HG03439 (cell line): ENCODE measurements around the gene LRP11.
"Not testable (repeated sequence)": the region's sequence is repeated elsewhere in the genome, so short reads cannot be mapped to it uniquely, and the experiment has no call there.

Source experiments
- ATAC-seq: cut with Tn5 transposase; IDR thresholded peaks from one replicate; pipeline ENCODE4 v1.9.1; 2021; ENCODE audit warnings: mild to moderate bottlenecking, moderate library complexity; ENCODE audit not compliant: unreplicated experiment

The LRP11 gene

GRCh38 chr6:149871182-149871581 lies 7.0 kb upstream of the LRP11 start:
- no peak for ATAC-seq

- ATAC-seq = no peak
Observed at GRCh38 chr6:149869275-149869892, 5.2 kb upstream of the LRP11 start.

DNA sequence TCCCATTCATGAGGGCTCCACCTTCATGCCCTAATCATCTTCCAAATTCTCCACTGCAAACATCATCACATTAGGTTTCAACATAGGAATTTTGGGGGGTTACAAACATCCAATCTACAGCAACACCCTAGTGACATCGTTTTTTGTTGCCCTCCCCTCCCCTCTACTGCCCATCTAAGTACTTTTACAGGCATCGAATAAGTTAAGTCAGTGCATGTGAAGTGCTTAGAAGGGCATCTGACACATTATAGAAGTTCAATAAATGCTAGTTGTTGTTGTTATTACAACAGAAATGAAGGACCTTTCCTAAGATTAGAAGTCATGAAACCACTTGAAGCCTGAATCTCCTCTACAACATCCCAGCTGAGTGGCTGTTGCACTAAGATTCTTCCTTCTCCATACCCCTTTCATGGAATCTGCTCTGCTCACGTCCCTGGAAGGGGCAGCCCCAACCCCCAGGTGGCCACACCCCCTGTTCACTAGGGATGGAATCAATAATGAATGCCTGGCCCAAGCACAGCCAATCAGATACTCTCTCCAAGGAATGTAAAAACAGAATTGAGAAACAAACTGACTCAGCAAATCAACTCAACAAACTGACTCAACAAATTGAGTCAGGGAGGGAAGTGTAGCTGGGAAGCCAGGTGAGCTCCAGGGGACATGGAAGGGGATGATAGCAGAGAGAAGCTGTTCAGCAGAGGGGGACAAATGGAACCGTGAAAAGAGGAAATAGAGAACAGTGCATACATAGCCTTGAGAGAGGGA lies 3.9 kb upstream of the LRP11 start:
- ATAC-seq = no peak

- no peak for ATAC-seq
Observed at GRCh38 chr6:149864578-149865535, 698 bp upstream of the LRP11 start.

GRCh38 chr6:149862922-149863697 lies 1.0 kb downstream of the LRP11 start:
- peak; percentile 23 for ATAC-seq

GRCh38 chr6:149862424-149862738 lies 1.8 kb downstream of the LRP11 start:
- ATAC-seq = not testable (repeated sequence)

GRCh38 chr6:149861603-149862423 lies 2.3 kb downstream of the LRP11 start:
- no peak for ATAC-seq

GRCh38 chr6:149860834-149861602 lies 3.1 kb downstream of the LRP11 start:
- ATAC-seq = no peak

DNA sequence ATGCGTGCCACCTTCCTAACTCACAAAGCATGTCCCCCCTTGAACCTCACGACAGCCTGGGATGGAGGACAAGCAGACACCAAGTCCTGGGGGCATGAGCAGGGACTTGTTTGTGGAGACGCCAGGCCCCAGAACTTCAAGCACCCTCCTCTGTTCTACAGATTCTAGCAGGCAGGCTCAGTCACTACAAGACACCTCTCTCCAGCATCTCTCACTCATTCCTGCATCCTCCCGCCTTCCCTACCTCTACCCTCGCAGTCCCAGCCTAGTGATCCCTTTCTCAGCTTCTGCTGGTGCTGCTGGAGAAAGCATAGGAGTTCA lies 3.7 kb downstream of the LRP11 start:
- no peak for ATAC-seq

- no peak for ATAC-seq
Observed at GRCh38 chr6:149859938-149860337, 4.2 kb downstream of the LRP11 start.

GRCh38 chr6:149859368-149859767 lies 4.8 kb downstream of the LRP11 start:
- ATAC-seq = no peak

DNA sequence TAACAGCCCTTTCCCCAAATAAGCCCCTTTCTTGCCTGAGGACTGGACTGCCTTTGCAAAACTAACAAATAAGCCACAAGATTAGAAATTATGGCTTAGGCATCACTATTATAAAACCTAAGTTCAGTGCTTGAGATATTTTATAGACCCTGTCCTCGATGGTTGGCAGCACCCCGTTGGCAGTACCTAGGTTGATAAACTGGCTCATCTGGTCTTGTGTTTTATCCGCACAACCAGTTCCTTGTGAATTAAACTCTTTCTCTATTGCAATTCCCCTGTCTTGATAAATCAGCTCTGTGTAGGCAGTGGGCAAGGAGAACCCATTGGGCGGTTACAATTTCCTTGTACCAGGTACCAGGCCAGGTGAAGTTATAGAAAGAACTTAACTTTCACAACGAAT lies 6.6 kb downstream of the LRP11 start:
- ATAC-seq = no peak

DNA sequence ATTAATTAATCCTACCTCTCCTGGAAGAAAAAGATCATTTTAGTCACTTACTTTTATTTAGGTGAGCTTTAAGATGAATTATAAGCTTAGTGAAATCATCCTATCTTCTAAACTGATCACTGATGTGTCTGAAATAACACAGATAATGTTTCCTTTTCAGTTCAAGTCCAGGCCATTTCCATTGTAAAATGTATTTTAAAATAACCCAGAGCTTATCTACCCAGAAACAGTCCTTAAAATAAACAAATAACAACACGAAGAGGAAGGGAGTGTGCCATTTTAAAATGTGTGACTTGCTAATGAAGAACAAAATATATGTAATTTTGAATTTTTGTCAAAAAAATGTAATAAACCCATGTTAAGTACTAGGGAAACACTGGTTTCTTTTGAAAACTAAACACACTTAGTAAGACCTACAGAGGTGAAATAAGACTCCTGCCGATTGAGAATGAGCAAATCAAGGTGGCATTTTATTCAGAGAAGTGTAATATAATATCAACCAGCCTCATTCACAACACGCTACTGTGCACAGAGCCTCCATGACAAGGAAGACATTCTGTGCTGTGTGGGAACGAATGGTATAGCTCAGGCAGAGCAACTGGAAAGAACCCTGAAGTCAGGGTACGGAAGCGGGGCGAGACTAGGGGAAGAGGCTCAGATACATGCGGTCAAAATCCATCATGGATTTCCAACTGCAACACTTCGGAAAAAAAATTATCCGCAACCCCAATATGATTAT lies 7.7 kb downstream of the LRP11 start:
- no peak for ATAC-seq

- ATAC-seq = no peak
Observed at GRCh38 chr6:149855741-149856140, 8.4 kb downstream of the LRP11 start.

GRCh38 chr6:149855040-149855654 lies 9.0 kb downstream of the LRP11 start:
- no peak for ATAC-seq

DNA sequence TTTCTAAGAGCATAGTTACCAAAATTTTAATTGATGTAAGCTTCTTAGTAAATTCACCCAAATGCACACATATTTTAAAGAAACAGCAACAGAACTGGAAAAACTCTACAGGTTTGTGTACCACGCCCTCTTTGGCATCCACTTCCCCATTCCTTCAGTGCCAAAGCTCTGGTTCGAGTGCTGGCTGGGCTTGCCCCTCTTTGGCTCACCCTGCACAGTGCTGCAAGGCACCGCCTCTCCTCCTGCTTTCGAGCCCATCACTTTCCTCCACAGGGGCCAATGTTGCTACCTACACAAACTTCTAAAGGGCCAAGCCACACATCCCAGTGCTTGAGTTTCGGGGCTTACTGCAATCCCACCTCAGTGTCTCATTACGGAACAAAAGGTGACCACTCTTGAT lies 9.6 kb downstream of the LRP11 start:
- no peak for ATAC-seq

GRCh38 chr6:149854017-149854416 lies 10.1 kb downstream of the LRP11 start:
- ATAC-seq = not testable (repeated sequence)

DNA sequence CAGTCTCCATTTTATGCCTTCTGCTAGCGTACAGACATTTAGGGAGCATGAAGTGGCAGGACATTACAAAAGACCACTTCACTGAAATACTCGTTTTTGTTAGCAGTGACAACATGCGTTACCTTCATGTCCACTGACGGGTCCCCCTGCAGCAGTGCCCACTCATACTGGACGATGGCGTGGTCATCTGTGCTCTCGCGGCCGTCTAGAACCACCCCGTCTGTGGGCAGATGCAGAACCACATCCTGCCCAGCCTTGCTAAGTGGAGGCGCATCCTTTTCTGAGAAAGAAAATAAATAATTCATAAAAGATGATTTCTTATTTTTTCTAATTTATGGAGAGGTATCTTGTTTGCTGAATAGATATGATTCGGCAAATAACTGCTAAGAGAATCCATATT lies 11.3 kb downstream of the LRP11 start:
- no peak for ATAC-seq
